Measurements from ENCODE around the gene TRMT11. TPM values are rescaled to one million over a fixed set of nuclear protein-coding genes. Genes with fewer than 3 reads are reported as not detected.
"Not testable (repeated sequence)": the region's sequence is repeated elsewhere in the genome, so short reads cannot be mapped to it uniquely, and the experiment has no call there.

The TRMT11 gene
- total RNA-seq, 2 experiments from 2014 or later = 42.8 to 46.9 TPM

- no peak overlapping the region for H3K4me3 Mint-ChIP-seq
- no peaks in the 10 kb centered on the region for H3K9me3 Mint-ChIP-seq
- ChIA-PET POLR2A (no interaction called here), CTCF (no interaction called here)
- H3K36me3 Mint-ChIP-seq = peaks cover 19% of the 10 kb centered on the region
- no peaks in the 10 kb centered on the region for H3K4me1 Mint-ChIP-seq (ENCODE audit: low read depth)
- H3K27me3 Mint-ChIP-seq = no peaks in the 10 kb centered on the region
- intact Hi-C loops (cut with micrococcal nuclease) = no loop called here
- no peak for DNase-seq
- H3K27ac Mint-ChIP-seq = no peak overlapping the region
Observed at GRCh38 chr6:126052485-126052884, 66.1 kb downstream of the TRMT11 start.

GRCh38 chr6:126054258-126054702 lies 67.9 kb downstream of the TRMT11 start:
- peaks cover 3% of the 10 kb centered on the region for H3K9me3 Mint-ChIP-seq
- intact Hi-C loops (cut with micrococcal nuclease) = no loop called here
- CTCF ChIA-PET = interaction anchor here (0.7 to 1.0 kb wide), 2 partner anchors 9 to 58 kb away, joined by 3 read pairs; no protein-coding TSS in a partner anchor
- DNase-seq = no peak
- no peaks in the 10 kb centered on the region for H3K27me3 Mint-ChIP-seq
- peaks cover 16% of the 10 kb centered on the region for H3K36me3 Mint-ChIP-seq
- H3K27ac Mint-ChIP-seq = no peak overlapping the region
- POLR2A ChIA-PET = no interaction called here
- H3K4me1 Mint-ChIP-seq (ENCODE audit: low read depth) = no peaks in the 10 kb centered on the region
- no peak overlapping the region for H3K4me3 Mint-ChIP-seq

- Mint-ChIP-seq H3K27ac (no peak overlapping the region), H3K36me3 (peaks cover 19% of the 10 kb centered on the region), H3K27me3 (no peaks in the 10 kb centered on the region), H3K4me1 (ENCODE audit: low read depth) (no peaks in the 10 kb centered on the region), H3K9me3 (peaks cover 3% of the 10 kb centered on the region), H3K4me3 (no peak overlapping the region)
- intact Hi-C loops (cut with micrococcal nuclease) = no loop called here
- ChIA-PET CTCF (interaction anchor here (0.7 to 1.0 kb wide), 2 partner anchors 8 to 59 kb away, joined by 3 read pairs; no protein-coding TSS in a partner anchor), POLR2A (no interaction called here)
- no peak for DNase-seq
Observed at GRCh38 chr6:126054802-126055201, 68.5 kb downstream of the TRMT11 start.

- ChIA-PET CTCF (no interaction called here), POLR2A (no interaction called here)
- no peak overlapping the region for H3K27ac Mint-ChIP-seq
- no peaks in the 10 kb centered on the region for H3K27me3 Mint-ChIP-seq
- no peak overlapping the region for H3K4me3 Mint-ChIP-seq
- H3K9me3 Mint-ChIP-seq = peaks cover 3% of the 10 kb centered on the region
- DNase-seq = no peak
- intact Hi-C loops (cut with micrococcal nuclease) = no loop called here
- H3K4me1 Mint-ChIP-seq (ENCODE audit: low read depth) = no peaks in the 10 kb centered on the region
- peaks cover 19% of the 10 kb centered on the region for H3K36me3 Mint-ChIP-seq
Observed at GRCh38 chr6:126055449-126055848, 69.1 kb downstream of the TRMT11 start.

- ChIA-PET CTCF (no interaction called here), POLR2A (no interaction called here)
- H3K4me1 Mint-ChIP-seq (ENCODE audit: low read depth) = no peaks in the 10 kb centered on the region
- peaks cover 19% of the 10 kb centered on the region for H3K36me3 Mint-ChIP-seq
- H3K27ac Mint-ChIP-seq = no peak overlapping the region
- intact Hi-C loops (cut with micrococcal nuclease) = no loop called here
- H3K9me3 Mint-ChIP-seq = peaks cover 3% of the 10 kb centered on the region
- DNase-seq = no peak
- no peaks in the 10 kb centered on the region for H3K27me3 Mint-ChIP-seq
- no peak overlapping the region for H3K4me3 Mint-ChIP-seq
Observed at GRCh38 chr6:126056355-126057004, 70.1 kb downstream of the TRMT11 start.

- H3K27ac Mint-ChIP-seq; H3K4me1 Mint-ChIP-seq (ENCODE audit: low read depth); H3K9me3 Mint-ChIP-seq; H3K4me3 Mint-ChIP-seq; intact Hi-C loops (cut with micrococcal nuclease); CTCF ChIA-PET; DNase-seq; H3K27me3 Mint-ChIP-seq; POLR2A ChIA-PET: not testable (repeated sequence)
- H3K36me3 Mint-ChIP-seq = peaks cover 15% of the 10 kb centered on the region
Observed at GRCh38 chr6:126058085-126058484, 71.7 kb downstream of the TRMT11 start.

- POLR2A ChIA-PET = no interaction called here
- intact Hi-C loops (cut with micrococcal nuclease) = no loop called here
- Mint-ChIP-seq H3K36me3 (peaks cover 18% of the 10 kb centered on the region), H3K27ac (no peak overlapping the region), H3K4me1 (ENCODE audit: low read depth) (no peaks in the 10 kb centered on the region), H3K27me3 (no peaks in the 10 kb centered on the region), H3K4me3 (no peak overlapping the region), H3K9me3 (peaks cover 4% of the 10 kb centered on the region)
- DNase-seq = no peak
- CTCF ChIA-PET = no interaction called here
Observed at GRCh38 chr6:126060400-126060799, 74.1 kb downstream of the TRMT11 start.

- H3K9me3 Mint-ChIP-seq = peaks cover 7% of the 10 kb centered on the region
- no peak overlapping the region for H3K4me3 Mint-ChIP-seq
- no peaks in the 10 kb centered on the region for H3K4me1 Mint-ChIP-seq (ENCODE audit: low read depth)
- peaks cover 27% of the 10 kb centered on the region for H3K36me3 Mint-ChIP-seq
- H3K27me3 Mint-ChIP-seq = no peaks in the 10 kb centered on the region
- DNase-seq = no peak
- no peak overlapping the region for H3K27ac Mint-ChIP-seq
- ChIA-PET CTCF (interaction anchor here (0.6 to 1.1 kb wide), 5 partner anchors 9 to 506 kb away, joined by 3 read pairs; no protein-coding TSS in a partner anchor), POLR2A (no interaction called here)
- intact Hi-C loops (cut with micrococcal nuclease) = no loop called here
Observed at GRCh38 chr6:126063512-126064146, 77.3 kb downstream of the TRMT11 start.

GRCh38 chr6:126064257-126064747 lies 78.0 kb downstream of the TRMT11 start:
- Mint-ChIP-seq H3K4me1 (ENCODE audit: low read depth) (no peaks in the 10 kb centered on the region), H3K9me3 (peaks cover 7% of the 10 kb centered on the region), H3K27ac (no peak overlapping the region), H3K36me3 (peaks cover 26% of the 10 kb centered on the region), H3K27me3 (no peaks in the 10 kb centered on the region), H3K4me3 (no peak overlapping the region)
- intact Hi-C loops (cut with micrococcal nuclease) = no loop called here
- ChIA-PET POLR2A (no interaction called here), CTCF (interaction anchor here (0.8 to 1.1 kb wide), 3 partner anchors 28 to 311 kb away, joined by 3 read pairs; no protein-coding TSS in a partner anchor)
- no peak for DNase-seq

- POLR2A ChIA-PET = interaction anchor here (0.6 kb wide), 1 partner anchor 43 kb away, joined by 3 read pairs; no protein-coding TSS in a partner anchor
- CTCF ChIA-PET = interaction anchor here (1.1 kb wide), 1 partner anchor 27 kb away, joined by 3 read pairs; no protein-coding TSS in a partner anchor
- H3K27me3 Mint-ChIP-seq = no peaks in the 10 kb centered on the region
- H3K4me3 Mint-ChIP-seq = no peak overlapping the region
- no peak for DNase-seq
- intact Hi-C loops (cut with micrococcal nuclease) = no loop called here
- H3K4me1 Mint-ChIP-seq (ENCODE audit: low read depth) = no peaks in the 10 kb centered on the region
- peaks cover 7% of the 10 kb centered on the region for H3K9me3 Mint-ChIP-seq
- H3K27ac Mint-ChIP-seq = no peak overlapping the region
- peaks cover 25% of the 10 kb centered on the region for H3K36me3 Mint-ChIP-seq
Observed at GRCh38 chr6:126064748-126065401, 78.5 kb downstream of the TRMT11 start.

GRCh38 chr6:126066053-126067048 lies 80.0 kb downstream of the TRMT11 start:
- peaks cover 28% of the 10 kb centered on the region for H3K36me3 Mint-ChIP-seq
- CTCF ChIA-PET = no interaction called here
- no peaks in the 10 kb centered on the region for H3K27me3 Mint-ChIP-seq
- H3K9me3 Mint-ChIP-seq = peaks cover 7% of the 10 kb centered on the region
- H3K4me1 Mint-ChIP-seq (ENCODE audit: low read depth) = no peaks in the 10 kb centered on the region
- POLR2A ChIA-PET = no interaction called here
- DNase-seq = no peak
- H3K4me3 Mint-ChIP-seq = no peak overlapping the region
- intact Hi-C loops (cut with micrococcal nuclease) = no loop called here
- H3K27ac Mint-ChIP-seq = no peak overlapping the region

Data from activated CD4-positive, alpha-beta memory T cell treated with anti-CD3 and anti-CD28 coated beads for 36 hours (primary cell).